Islet of Langerhans (tissue), 1 donor: ENCODE results near the gene ECPAS.
"Not testable (repeated sequence)": the region's sequence is repeated elsewhere in the genome, so short reads cannot be mapped to it uniquely, and the experiment has no call there.

ENCODE experiments used
- FAIRE-seq: peaks from one replicate; lab custom pipeline; 2011; peaks lifted over from hg19 to GRCh38; lab: Jason Lieb, UNC

ECPAS gene

GRCh38 chr9:111467778-111468367 lies 16.3 kb downstream of the ECPAS start:
- FAIRE-seq, result no peak

- no peak for FAIRE-seq
Measured at GRCh38 chr9:111463048-111463447, 21.1 kb downstream of the ECPAS start.

- peak; percentile 53 for FAIRE-seq
Measured at GRCh38 chr9:111458139-111459009, 25.8 kb downstream of the ECPAS start.

DNA sequence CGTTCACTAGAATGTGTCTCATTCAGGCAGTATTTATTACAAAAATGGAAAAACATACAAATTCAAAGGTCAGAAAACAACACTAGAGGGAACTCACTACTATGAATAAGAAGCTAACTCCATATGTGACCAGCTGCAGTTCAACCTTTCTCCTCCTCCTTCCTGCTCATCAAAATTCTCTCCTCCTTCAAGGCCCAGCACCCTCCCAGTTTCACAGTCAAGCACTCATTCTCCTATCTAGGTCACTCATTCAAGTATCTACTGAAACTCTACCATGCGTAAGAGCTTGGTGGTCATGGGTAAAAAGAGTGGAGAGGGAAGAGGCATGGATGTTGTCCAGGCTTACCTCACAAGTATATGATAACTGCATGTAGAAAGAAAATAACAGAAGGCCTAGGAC lies 27.7 kb downstream of the ECPAS start:
- FAIRE-seq, result no peak

GRCh38 chr9:111455638-111456037 lies 28.5 kb downstream of the ECPAS start:
- FAIRE-seq, result no peak

DNA sequence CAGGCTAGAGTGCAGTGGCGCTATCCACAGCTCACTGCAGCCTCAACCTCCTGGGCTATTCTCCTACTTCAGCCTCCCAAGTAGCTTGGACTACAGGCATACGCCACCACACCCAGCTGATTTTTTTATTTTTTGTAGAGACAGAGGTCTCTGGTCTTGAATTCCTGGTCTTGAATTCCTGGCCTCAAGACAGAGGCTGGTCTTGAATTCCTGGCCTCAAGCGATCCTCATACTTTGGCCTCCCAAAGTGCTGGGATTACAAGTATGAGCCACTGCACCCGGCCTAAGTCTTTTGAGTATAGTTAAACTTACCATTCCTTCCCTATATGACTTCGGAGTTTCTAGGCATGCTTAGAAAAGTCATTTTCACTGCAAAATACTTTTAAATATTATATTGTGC lies 29.4 kb downstream of the ECPAS start:
- no peak for FAIRE-seq

GRCh38 chr9:111451570-111451969 lies 32.6 kb downstream of the ECPAS start:
- no peak for FAIRE-seq

GRCh38 chr9:111450124-111450523 lies 34.1 kb downstream of the ECPAS start:
- no peak for FAIRE-seq

DNA sequence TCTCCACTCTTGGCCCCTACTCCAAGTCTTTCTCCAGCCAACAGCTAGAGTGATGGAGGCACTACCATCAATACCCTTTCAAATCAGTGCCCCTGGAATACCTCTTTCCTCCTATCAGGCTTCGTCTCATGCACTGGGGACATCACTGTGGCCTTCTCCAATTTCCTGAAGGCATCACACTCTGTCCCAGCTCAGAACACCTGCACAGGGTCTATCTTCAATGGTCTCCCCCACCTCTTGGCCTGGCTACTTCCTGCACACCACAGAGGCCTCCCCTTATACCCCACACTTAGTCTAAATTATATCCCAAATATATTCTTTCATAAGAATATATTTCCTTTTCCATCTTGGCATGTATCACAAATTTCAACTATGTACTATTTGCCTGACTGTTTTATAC lies 34.5 kb downstream of the ECPAS start:
- no peak for FAIRE-seq

DNA sequence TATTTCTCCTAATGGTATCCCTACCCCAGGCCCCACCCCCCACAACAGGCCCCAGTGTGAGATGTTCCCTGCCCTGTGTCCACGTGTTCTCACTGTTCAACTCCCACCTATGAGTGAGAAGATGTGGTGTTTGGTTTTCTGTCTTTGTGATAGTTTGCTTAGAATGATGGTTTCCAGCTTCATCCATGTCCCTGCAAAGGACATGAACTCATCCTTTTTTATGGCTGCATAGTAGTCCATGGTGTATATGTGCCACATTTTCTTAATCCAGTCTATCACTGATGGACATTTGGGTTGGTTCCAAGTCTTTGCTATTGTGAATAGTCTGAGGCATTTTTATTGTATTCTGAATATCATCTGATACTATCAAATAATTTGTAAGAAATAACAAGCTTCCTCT lies 38.4 kb downstream of the ECPAS start:
- not testable (repeated sequence) for FAIRE-seq

DNA sequence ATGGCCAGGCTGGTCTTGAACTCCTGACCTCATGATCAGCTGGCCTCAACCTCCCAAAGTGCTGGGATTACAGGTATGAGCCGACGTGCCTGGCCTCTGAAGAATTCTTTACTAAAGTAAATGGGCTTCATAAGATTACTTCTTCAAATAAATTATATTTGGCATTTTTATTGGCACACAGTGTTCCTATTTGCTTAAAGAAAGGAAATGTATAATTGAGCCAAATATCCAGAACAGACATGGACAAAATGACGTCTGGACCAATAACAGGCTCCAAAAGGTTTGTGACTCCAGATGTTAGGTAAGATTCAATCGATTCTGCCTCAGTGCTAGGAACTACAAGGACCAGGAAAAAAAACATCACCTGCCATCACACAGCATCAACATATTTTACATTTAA lies 40.7 kb downstream of the ECPAS start:
- peak; percentile 27 for FAIRE-seq

DNA sequence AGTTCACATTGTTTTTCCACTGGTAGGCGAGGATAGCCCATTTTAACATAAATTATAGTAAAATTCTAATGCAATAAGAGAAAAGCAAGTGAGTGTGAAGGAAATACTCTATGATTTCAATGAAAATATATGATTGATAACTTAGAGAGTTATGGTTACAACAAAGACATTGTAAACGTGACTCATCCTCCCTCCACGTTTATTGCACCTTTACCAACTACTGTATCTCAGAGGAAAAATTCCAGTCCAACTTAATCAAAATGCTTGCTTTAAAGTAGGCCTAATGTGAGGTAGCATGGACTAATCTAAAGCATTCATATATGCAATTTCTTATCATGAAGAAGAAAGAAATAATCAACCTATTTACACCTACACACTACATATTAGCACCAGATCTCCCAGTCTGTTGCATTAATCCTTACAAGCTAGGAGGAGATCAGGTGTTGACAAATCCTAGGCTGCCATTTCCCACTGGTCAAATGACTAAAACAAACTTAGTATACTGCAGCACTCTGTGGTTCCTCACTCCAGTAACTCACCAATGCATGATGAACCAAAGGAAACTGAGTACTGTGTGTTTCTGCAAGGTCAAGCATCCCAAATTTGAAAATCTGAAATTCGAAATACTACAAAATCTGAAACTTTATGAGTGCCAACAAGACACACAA lies 41.7 kb downstream of the ECPAS start:
- FAIRE-seq, result no peak

DNA sequence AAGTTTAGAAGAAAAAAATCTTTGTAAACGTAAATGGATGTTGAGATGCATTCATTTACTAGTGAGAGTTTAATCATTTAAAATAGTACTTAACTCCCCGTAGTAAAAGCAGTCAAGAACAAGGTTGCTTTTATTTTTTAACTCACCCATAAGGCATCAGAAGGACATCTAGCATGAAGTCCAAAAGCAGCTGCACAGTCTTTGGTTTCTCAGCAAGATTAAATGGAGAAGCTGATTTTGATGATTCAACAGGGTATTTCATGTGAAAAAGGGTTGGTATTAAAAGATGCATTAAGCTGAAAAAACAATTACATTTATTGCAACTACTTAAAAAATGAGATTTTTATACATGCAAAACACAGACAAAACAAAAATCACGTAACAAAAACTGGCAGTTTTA lies 44.0 kb downstream of the ECPAS start:
- FAIRE-seq, result no peak

DNA sequence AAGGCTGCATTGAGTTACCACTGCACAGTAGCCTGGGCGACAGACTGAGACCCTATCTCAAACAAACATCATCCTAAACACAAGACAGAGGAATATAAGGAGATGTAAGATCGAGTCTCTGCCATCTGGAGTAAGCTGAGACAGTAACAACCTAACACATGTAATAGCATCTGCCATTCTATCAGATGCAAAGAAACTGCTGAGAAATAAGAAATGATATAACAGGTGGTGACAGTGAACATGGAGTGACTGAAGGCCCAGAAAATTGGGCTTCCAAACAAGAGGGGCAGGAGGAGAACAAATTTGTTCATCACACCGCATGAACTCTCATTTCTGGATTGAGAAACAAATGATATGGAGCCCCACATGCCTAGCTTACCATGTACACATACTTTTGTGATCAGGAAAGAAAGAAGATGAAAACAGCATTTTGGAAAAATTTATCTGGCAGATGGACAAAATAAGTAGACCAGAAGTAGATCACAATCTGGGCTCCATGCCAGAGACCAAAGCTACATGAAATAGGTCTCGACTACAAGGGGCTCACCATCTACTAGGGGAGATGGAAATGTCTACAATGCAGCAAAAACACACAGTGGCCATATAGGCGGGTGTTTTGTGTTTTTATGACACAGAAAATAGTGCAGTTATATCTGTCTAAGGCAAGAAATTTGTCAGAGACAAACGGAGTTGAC lies 45.5 kb downstream of the ECPAS start:
- FAIRE-seq, result no peak

DNA sequence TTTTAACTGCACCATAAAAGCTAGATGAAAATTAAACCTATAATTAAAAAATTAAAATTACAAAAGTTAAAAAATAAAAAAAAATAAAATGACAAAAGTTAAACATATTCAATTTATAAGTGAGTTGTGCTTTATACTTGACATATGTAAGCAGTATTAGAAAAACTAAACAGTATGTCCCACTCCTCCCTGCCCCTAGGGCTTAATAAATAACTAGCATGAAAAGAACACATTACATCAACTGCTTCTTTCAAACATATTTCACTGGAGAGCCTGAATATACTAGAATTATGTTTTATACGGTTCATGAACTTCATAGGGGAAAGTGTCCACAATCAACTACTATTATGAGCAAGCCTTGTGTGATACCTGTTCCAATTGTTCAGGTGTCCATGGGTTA lies 47.6 kb downstream of the ECPAS start:
- FAIRE-seq, result peak; percentile 68

DNA sequence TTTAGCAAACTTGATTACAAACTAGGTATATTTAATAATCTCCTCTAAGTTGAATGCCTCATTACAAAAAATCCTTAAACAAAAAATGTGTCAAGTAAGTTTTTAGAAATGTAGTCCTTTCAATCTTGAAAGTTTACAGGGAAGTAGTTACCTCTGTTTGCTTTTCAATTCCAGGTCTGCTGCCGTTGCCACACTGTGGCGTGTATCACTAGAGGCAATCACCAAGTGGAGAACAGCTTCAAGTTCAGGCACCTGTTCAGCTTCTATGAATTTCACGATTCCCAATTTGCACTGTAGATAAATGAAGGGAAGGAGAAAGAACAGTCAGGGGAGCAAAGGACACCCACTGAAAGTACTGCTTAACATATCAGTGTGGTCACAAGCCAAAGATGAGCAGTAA lies 51.1 kb downstream of the ECPAS start:
- FAIRE-seq, result no peak

- no peak for FAIRE-seq
Measured at GRCh38 chr9:111431684-111432083, 52.5 kb downstream of the ECPAS start.

DNA sequence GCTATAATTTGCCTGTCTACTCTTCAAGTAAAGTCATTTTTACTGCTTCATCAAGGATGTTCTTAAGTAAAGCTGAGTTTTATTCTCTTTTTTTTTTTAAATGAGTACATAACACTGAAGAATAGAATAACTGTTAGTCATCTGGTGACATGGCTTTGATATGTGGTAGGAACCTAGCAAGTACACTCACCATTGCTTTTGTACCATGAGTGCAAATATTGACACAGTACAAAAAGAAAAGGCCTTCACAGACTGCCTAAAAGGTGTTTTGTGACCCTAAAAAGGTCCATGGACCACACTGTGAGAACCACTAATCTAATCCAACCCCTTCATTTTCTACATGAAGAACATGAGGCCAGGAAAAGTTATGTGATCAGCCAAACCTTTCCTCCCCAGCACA lies 55.0 kb downstream of the ECPAS start:
- no peak for FAIRE-seq

DNA sequence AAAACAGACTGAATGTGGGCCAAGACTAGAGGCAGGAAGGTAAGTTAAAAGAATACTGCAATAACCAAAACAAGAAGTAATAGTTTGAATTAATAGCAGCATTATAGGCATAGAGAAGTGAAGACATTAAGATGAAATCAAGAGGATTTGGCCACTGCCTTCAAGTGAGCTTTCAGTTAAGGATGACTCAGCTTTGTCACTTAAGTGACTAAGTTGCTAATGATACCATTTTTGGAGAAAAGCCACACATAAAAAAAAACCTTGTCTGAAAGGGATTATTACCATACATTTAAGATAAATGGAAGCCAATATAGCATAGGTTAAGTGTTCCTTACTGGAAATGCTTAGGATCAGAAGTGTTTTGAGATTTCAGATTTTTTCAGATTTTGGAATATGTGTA lies 57.0 kb downstream of the ECPAS start:
- FAIRE-seq, result no peak

DNA sequence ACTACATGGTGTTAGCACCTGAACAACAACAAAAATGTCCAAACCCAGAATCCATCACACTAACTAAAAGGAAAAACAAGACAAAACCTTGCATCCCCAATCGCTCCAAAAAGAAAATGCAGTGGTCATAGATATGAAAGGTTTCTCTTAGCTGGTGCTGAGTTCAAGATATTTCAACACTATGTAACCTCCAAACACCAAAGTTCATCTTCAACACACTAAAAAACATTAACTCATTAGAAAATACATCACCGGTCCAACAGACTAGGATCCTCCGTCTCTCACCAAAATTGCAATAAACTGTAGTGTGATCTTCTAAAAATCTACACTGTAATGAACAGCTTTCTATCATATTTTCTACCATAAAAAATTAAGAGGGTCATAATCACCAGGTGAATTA lies 60.8 kb downstream of the ECPAS start:
- FAIRE-seq, result no peak

DNA sequence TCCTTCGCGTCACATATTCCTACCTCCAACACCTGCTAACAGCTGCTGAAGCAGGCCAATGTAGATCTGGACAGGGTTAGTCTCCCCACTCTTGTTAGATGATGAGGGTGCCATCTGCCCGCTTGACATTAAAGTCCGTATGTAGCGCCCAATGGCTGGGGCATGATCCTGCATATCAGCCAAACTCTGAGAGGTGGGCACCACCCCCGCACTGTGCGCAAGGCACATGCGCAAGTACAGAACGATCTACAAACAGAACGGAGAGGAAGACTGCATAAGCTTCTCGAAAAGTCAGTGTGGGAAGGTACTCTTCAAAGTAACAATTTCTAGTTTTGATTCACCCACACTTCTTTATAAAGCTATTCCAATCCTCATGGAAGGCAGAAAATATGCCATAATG lies 69.8 kb downstream of the ECPAS start:
- no peak for FAIRE-seq

- FAIRE-seq, result no peak
Measured at GRCh38 chr9:111413996-111414395, 70.2 kb downstream of the ECPAS start.

- no peak for FAIRE-seq
Measured at GRCh38 chr9:111412280-111412679, 71.9 kb downstream of the ECPAS start.
